IMR-90 (cell line): ENCODE results near the gene ABHD17C. TPM values are rescaled to one million over a fixed set of nuclear protein-coding genes. Genes with fewer than 3 reads are reported as not detected.

Experiments used
- ATAC-seq: fragments of 200-7000 bp; cut with Tn5 transposase; 2 replicates; pipeline ENCODE4 v1.9.1; 2020; ENCODE audit warnings: low read depth, mild to moderate bottlenecking, moderate library complexity
- BruUV-seq: library from RNA; stranded (reverse); fragments of 400-500 nt; replicated peaks from 2 replicates; lab custom pipeline; 2021; lab: Mats Ljungman, UMichigan
- CTCF ChIA-PET: fragments of 300-600 bp; formaldehyde crosslinking; extraction: SDS; loops from one replicate; lab custom pipeline; 2021; ENCODE audit warnings: antibody characterized with exemption; lab: Yijun Ruan, JAX
- POLR2A ChIA-PET: fragments of 300-600 bp; sonication (Branson Sonifier 250); formaldehyde crosslinking; loops from one replicate; lab custom pipeline; 2022; ENCODE audit warnings: antibody characterized with exemption; ENCODE audit not compliant: unreplicated experiment; lab: Charles Lee
- DNase-seq: peaks from one replicate; pipeline ENCODE4 v3.0.0; 2013
- H2AFZ ChIP-seq: replicated peaks from 2 replicates; pipeline ENCODE3; 2013; ENCODE audit warnings: low read length, mild to moderate bottlenecking; ENCODE audit not compliant: poor library complexity
- H2AK5ac ChIP-seq: 2 replicates; pipeline ENCODE4 v1.6.1; 2013; ENCODE audit warnings: low read depth, low read length, inconsistent platforms
- H2AK9ac ChIP-seq: replicated peaks from 2 replicates; pipeline ENCODE3; 2013; ENCODE audit warnings: mild to moderate bottlenecking, low read depth, low read length, moderate library complexity; ENCODE audit not compliant: poor library complexity
- H2BK120ac ChIP-seq: 2 replicates; pipeline ENCODE4 v1.6.1; 2013; ENCODE audit warnings: low read depth, low read length, inconsistent platforms
- H2BK15ac ChIP-seq: 3 replicates; pipeline ENCODE4 v1.6.1; 2013; ENCODE audit warnings: low read depth, low read length, inconsistent platforms
- H2BK20ac ChIP-seq: 2 replicates; pipeline ENCODE4 v1.6.1; 2013; ENCODE audit warnings: low read depth, mild to moderate bottlenecking, inconsistent platforms, low read length, moderate library complexity
- H2BK5ac ChIP-seq: 2 replicates; pipeline ENCODE4 v1.6.1; 2013; ENCODE audit warnings: mild to moderate bottlenecking, low read depth, low read length, inconsistent platforms; ENCODE audit not compliant: poor library complexity, severe bottlenecking
- H3K14ac ChIP-seq: replicated peaks from 2 replicates; pipeline ENCODE4 v1.6.1; 2013; ENCODE audit warnings: low read depth, low read length, inconsistent platforms
- H3K18ac ChIP-seq: 2 replicates; pipeline ENCODE4 v1.6.1; 2013; ENCODE audit warnings: low read depth, low read length, control low read depth
- H3K23ac ChIP-seq: 2 replicates; pipeline ENCODE4 v1.6.1; 2013; ENCODE audit warnings: low read depth, low read length, inconsistent platforms
- H3K27ac ChIP-seq: 2 replicates; pipeline ENCODE4 v1.5.1; 2013; ENCODE audit warnings: mild to moderate bottlenecking, control low read depth, low read length; ENCODE audit not compliant: insufficient read depth
- H3K27me3 ChIP-seq: 2 replicates; pipeline ENCODE4 v1.6.1; 2013; ENCODE audit warnings: low read length; ENCODE audit not compliant: control insufficient read depth, insufficient read depth
- H3K36me3 ChIP-seq: 2 replicates; pipeline ENCODE4 v1.6.1; 2013; ENCODE audit warnings: low read length, mixed read lengths; ENCODE audit not compliant: control insufficient read depth, insufficient read depth
- H3K4ac ChIP-seq: 2 replicates; pipeline ENCODE4 v1.6.1; 2013; ENCODE audit warnings: low read depth, low read length, inconsistent platforms
- H3K4me1 ChIP-seq: 2 replicates; pipeline ENCODE4 v1.6.1; 2013; ENCODE audit warnings: low read length, mixed read lengths; ENCODE audit not compliant: control insufficient read depth, insufficient read depth
- H3K4me2 ChIP-seq: 2 replicates; pipeline ENCODE4 v1.6.1; 2013; ENCODE audit warnings: low read depth, mild to moderate bottlenecking, control low read depth, low read length, moderate library complexity
- H3K4me3 ChIP-seq: 2 replicates; pipeline ENCODE4 v1.5.1; 2013; ENCODE audit warnings: low read depth, mild to moderate bottlenecking, control low read depth, low read length, moderate library complexity; ENCODE audit not compliant: insufficient read depth
- H3K56ac ChIP-seq: 2 replicates; pipeline ENCODE4 v1.6.1; 2013; ENCODE audit warnings: low read length, inconsistent platforms; ENCODE audit not compliant: insufficient read depth; ENCODE audit errors: extremely low read depth
- H3K79me1 ChIP-seq, 2 experiments: 2 replicates each; pipeline ENCODE4 v1.6.1; 2013; ENCODE audit warnings: low read length in 2 of 2, inconsistent platforms in 1 of 2, low read depth in 1 of 2
- H3K9ac ChIP-seq: 2 replicates; pipeline ENCODE4 v1.6.1; 2013; ENCODE audit warnings: low read depth, low read length, control low read depth
- H3K9me1 ChIP-seq: 2 replicates; pipeline ENCODE4 v1.6.1; 2013; ENCODE audit warnings: low read length, inconsistent platforms; ENCODE audit not compliant: insufficient read depth
- H3K9me3 ChIP-seq: 2 replicates; pipeline ENCODE4 v1.6.1; 2013; ENCODE audit warnings: low read length; ENCODE audit not compliant: control insufficient read depth, insufficient read depth
- H4K20me1 ChIP-seq: 2 replicates; pipeline ENCODE4 v1.6.1; 2013; ENCODE audit warnings: low read length, inconsistent platforms; ENCODE audit not compliant: insufficient read depth
- H4K5ac ChIP-seq: 2 replicates; pipeline ENCODE4 v1.6.1; 2013; ENCODE audit warnings: mild to moderate bottlenecking, low read depth, low read length, control low read depth
- H4K8ac ChIP-seq, 2 experiments: 2 replicates each; pipeline ENCODE4 v1.6.1; 2013; ENCODE audit warnings: low read depth in 2 of 2, low read length in 2 of 2, control low read depth in 1 of 2, inconsistent platforms in 1 of 2
- H4K91ac ChIP-seq: 2 replicates; pipeline ENCODE4 v1.6.1; 2013; ENCODE audit warnings: low read depth, low read length, inconsistent platforms; ENCODE audit not compliant: insufficient read depth
- MAZ ChIP-seq: IDR thresholded peaks from 2 replicates; pipeline ENCODE4 v1.6.1; 2012; ENCODE audit warnings: low read depth, mild to moderate bottlenecking, low read length, improper control_type of control experiment, moderate library complexity, borderline replicate concordance
- POLR2A ChIP-seq: IDR thresholded peaks from 2 replicates; pipeline ENCODE4 v1.6.1; 2012; ENCODE audit warnings: mild to moderate bottlenecking, low read depth, low read length
- SMC3 ChIP-seq: fragments of 150-350 bp; IDR thresholded peaks from 2 replicates; pipeline ENCODE4 v1.6.1; 2016; ENCODE audit warnings: low read depth, mild to moderate bottlenecking, antibody characterized with exemption, low read length, moderate library complexity
- WGBS, 2 experiments: methylation state at CpG; one replicate each; pipeline versions ENCODE4 v1.1.5 to v1.1.7; 2013; ENCODE audit warnings: missing lambda C conversion rate in 2 of 2; ENCODE audit not compliant: insufficient read length in 1 of 2; ENCODE audit errors: extremely low coverage in 2 of 2; 5-methylcytosine and 5-hydroxymethylcytosine counted together
- dilution Hi-C: fragments of 300-500 bp; cut with HindIII; formaldehyde crosslinking; loops from one replicate; pipeline ENCODE4 v1.14.3; 2018; ENCODE audit warnings: low sequenced_read_pairs; ENCODE audit not compliant: unreplicated experiment
- in situ Hi-C: fragments of 300-500 bp; cut with MboI; formaldehyde crosslinking; loops from 3 replicates; pipeline ENCODE4 v1.14.3; 2019; ENCODE audit warnings: low sequenced_read_pairs, inconsistent platforms, mixed read lengths
- intact Hi-C: fragments of 100-400 bp; cut with micrococcal nuclease; formaldehyde crosslinking; loops from 2 replicates; pipeline ENCODE4 v1.10.0; 2022
- polyA plus RNA-seq, 3 experiments: library from polyadenylated mRNA; depleted of rRNA; stranded (reverse); fragments of >200 nt; gene quantifications; 2 replicates each; pipeline ENCODE4 v1.2.3, GENCODE V29; 2012; ENCODE audit warnings: low replicate concordance in 1 of 3
- total RNA-seq: library from RNA; depleted of rRNA; stranded (reverse); fragments of >200 nt; gene quantifications from 2 replicates; pipeline ENCODE4 v1.2.3, GENCODE V29; 2012
- TF ChIP-seq, protein P1 (sequence below): fragments of 150-350 bp; IDR thresholded peaks from 2 replicates; pipeline ENCODE4 v1.6.1; 2017; ENCODE audit warnings: mild to moderate bottlenecking, antibody characterized with exemption, low read length, low read depth

ABHD17C gene
- total and polyA plus RNA-seq, 2 of the 4 experiments (the other 2 are of a cell fraction): 5.4 to 10.3 TPM

DNA sequence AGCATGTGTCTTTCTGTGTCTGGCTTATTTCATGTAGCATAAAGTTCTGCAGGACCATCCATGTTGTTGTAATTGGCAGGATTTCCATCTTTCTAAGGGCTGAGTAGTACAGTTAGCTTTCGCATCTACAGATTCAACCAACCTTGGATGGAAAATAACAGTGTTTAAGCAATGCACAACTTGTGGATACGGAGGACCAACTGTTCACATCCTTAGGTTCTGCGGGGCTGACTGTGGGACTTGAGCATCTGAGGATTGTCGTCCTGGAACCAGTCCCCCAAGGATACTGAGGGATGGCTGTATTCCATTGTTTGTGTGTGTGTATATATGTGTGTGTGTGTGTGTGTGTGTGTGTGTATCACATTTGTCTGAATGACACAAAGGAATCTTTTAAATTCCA is 27.7 kb downstream of the ABHD17C start:
- no TSS peak for BruUV-seq
- TF ChIP-seq SMC3: no peak
- TF ChIP-seq MAZ: no peak
- TF ChIP-seq, protein P1, sequence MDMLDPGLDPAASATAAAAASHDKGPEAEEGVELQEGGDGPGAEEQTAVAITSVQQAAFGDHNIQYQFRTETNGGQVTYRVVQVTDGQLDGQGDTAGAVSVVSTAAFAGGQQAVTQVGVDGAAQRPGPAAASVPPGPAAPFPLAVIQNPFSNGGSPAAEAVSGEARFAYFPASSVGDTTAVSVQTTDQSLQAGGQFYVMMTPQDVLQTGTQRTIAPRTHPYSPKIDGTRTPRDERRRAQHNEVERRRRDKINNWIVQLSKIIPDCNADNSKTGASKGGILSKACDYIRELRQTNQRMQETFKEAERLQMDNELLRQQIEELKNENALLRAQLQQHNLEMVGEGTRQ: no peak
- no peak for TF ChIP-seq POLR2A

More for the DNA sequence above, 27.7 kb downstream of the ABHD17C start:
- Histone ChIP-seq H2BK20ac (no peak overlapping the region), H3K18ac (no peak overlapping the region), H3K79me1 (peaks cover 47 to 76% of the 10 kb centered on the region in 2 experiments), H4K8ac (no peak overlapping the region), H2AFZ (no peak overlapping the region), H3K14ac (no peak overlapping the region), H2AK5ac (no peak overlapping the region), H3K36me3 (peaks cover 12% of the 10 kb centered on the region), H4K91ac (no peak overlapping the region), H3K27me3 (no peaks in the 10 kb centered on the region), H4K5ac (no peak overlapping the region), H2BK15ac (no peak overlapping the region), H2BK5ac (no peak overlapping the region), H3K9me1 (peaks cover 13% of the 10 kb centered on the region), H3K23ac (no peak overlapping the region), H3K9me3 (no peaks in the 10 kb centered on the region), H3K56ac (no peak overlapping the region), H3K27ac (no peak overlapping the region), H3K4me3 (no peak overlapping the region), H4K20me1 (peaks cover 65% of the 10 kb centered on the region), H2BK120ac (no peak overlapping the region), H3K4ac (no peak overlapping the region), H3K4me1 (peaks cover 6% of the 10 kb centered on the region; the same call in 1 of the 2 replicates), H2AK9ac (no peak overlapping the region), H3K4me2 (no peak overlapping the region), H3K9ac (no peak overlapping the region)
- dilution Hi-C loops (no loop called here), in situ Hi-C loops (no loop called here), intact Hi-C loops (no loop called here)
- ChIA-PET CTCF (no interaction called here), POLR2A (no interaction called here)
- no peak for ATAC-seq
- no peak for DNase-seq
- 100% methylated on average over 2 of the region's 4 CpGs; no CpG with 5 or more reads in 1 of the 2 experiments for WGBS, 2 experiments
